Nephron (organoid): ENCODE data around the gene CNTN6.
A peak's percentile ranks its signal among the peaks of the same experiment; 100 is the strongest.

Source experiments
- H3K27ac Mint-ChIP-seq, 3 experiments: 2 replicates each; pipeline ENCODE4 v1.8.0; 2020; ENCODE audit warnings: mixed read lengths in 3 of 3, mild to moderate bottlenecking in 2 of 3, moderate library complexity in 1 of 3
- H3K27me3 Mint-ChIP-seq: 2 replicates; pipeline ENCODE4 v1.8.0; 2021; ENCODE audit warnings: low read depth, mild to moderate bottlenecking, moderate library complexity, mixed read lengths
- H3K36me3 Mint-ChIP-seq: 2 replicates; pipeline ENCODE4 v1.8.0; 2020; ENCODE audit warnings: low read depth, mixed read lengths
- H3K4me1 Mint-ChIP-seq: 2 replicates; pipeline ENCODE4 v1.8.0; 2020; ENCODE audit warnings: mixed read lengths
- H3K4me3 Mint-ChIP-seq, 3 experiments: 2 replicates each; pipeline ENCODE4 v1.8.0; 2020; ENCODE audit warnings: mild to moderate bottlenecking in 3 of 3, mixed read lengths in 3 of 3, moderate library complexity in 2 of 3
- H3K9me3 Mint-ChIP-seq: 2 replicates; pipeline ENCODE4 v1.8.0; 2020; ENCODE audit warnings: mixed read lengths
- TF ChIP-seq, protein P1 (sequence below), 3 experiments: fragments of 200-600 bp; sonication (generic); IDR thresholded peaks; one replicate each; pipeline ENCODE4 v1.5.0; 2021; ENCODE audit warnings: antibody characterized with exemption in 3 of 3; ENCODE audit not compliant: unreplicated experiment in 3 of 3

The CNTN6 gene

GRCh38 chr3:1439395-1439794 is 346.6 kb downstream of the CNTN6 start:
- peaks cover 3% of the 10 kb centered on the region for H3K4me1 Mint-ChIP-seq
- TF ChIP-seq, protein P1, sequence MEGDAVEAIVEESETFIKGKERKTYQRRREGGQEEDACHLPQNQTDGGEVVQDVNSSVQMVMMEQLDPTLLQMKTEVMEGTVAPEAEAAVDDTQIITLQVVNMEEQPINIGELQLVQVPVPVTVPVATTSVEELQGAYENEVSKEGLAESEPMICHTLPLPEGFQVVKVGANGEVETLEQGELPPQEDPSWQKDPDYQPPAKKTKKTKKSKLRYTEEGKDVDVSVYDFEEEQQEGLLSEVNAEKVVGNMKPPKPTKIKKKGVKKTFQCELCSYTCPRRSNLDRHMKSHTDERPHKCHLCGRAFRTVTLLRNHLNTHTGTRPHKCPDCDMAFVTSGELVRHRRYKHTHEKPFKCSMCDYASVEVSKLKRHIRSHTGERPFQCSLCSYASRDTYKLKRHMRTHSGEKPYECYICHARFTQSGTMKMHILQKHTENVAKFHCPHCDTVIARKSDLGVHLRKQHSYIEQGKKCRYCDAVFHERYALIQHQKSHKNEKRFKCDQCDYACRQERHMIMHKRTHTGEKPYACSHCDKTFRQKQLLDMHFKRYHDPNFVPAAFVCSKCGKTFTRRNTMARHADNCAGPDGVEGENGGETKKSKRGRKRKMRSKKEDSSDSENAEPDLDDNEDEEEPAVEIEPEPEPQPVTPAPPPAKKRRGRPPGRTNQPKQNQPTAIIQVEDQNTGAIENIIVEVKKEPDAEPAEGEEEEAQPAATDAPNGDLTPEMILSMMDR (IDR thresholded peaks at IDR 0.05; ENCODE audit: unreplicated experiment in 3 of 3): no peak
- no peaks in the 10 kb centered on the region for H3K9me3 Mint-ChIP-seq
- H3K27me3 Mint-ChIP-seq: peaks cover 4% of the 10 kb centered on the region
- no peaks in the 10 kb centered on the region for H3K36me3 Mint-ChIP-seq
- no peak overlapping the region for H3K4me3 Mint-ChIP-seq
- no peak overlapping the region for H3K27ac Mint-ChIP-seq

DNA sequence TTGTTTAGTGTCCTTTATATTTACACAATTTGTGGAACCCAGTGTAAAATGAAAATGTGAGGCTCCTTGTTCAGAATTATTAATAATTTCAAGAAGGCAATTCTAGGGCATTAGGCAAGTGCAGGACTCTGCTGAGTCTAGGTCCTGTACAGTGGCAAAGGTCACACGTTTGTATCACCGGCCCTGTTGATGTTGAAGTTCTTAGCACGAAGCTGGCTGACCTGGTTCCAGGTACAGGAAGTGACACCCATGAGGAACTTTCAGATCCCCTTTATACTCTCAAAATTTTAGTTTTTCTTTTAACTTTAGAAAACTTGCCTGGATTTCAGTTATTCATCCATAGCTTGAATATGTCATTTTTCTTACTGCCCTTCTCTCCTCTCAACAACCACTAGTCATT is 349.4 kb downstream of the CNTN6 start:
- TF ChIP-seq, protein P1 (IDR thresholded peaks at IDR 0.05; ENCODE audit: unreplicated experiment in 3 of 3): no peak
- Mint-ChIP-seq H3K27me3 (peaks cover 4% of the 10 kb centered on the region), H3K4me3 (no peak overlapping the region), H3K27ac (peak overlapping the region in 1 of 3 experiments; percentile 42), H3K4me1 (peaks cover 20% of the 10 kb centered on the region), H3K9me3 (no peaks in the 10 kb centered on the region), H3K36me3 (no peaks in the 10 kb centered on the region)

GRCh38 chr3:1444195-1444594 is 351.4 kb downstream of the CNTN6 start:
- H3K9me3 Mint-ChIP-seq: no peaks in the 10 kb centered on the region
- peaks cover 4% of the 10 kb centered on the region for H3K27me3 Mint-ChIP-seq
- TF ChIP-seq, protein P1 (IDR thresholded peaks at IDR 0.05; ENCODE audit: unreplicated experiment in 3 of 3): no peak
- H3K4me1 Mint-ChIP-seq: peaks cover 30% of the 10 kb centered on the region
- peak overlapping the region; percentile 30 to 67 (median 63) for H3K27ac Mint-ChIP-seq
- no peak overlapping the region for H3K4me3 Mint-ChIP-seq
- H3K36me3 Mint-ChIP-seq: no peaks in the 10 kb centered on the region

- Mint-ChIP-seq H3K36me3 (no peaks in the 10 kb centered on the region), H3K9me3 (no peaks in the 10 kb centered on the region), H3K27ac (peak overlapping the region in 1 of 3 experiments; percentile 64), H3K4me3 (no peak overlapping the region), H3K27me3 (no peaks in the 10 kb centered on the region), H3K4me1 (peaks cover 35% of the 10 kb centered on the region)
- TF ChIP-seq, protein P1 (IDR thresholded peaks at IDR 0.05; ENCODE audit: unreplicated experiment in 3 of 3): no peak
Observed at GRCh38 chr3:1446531-1446930, 353.7 kb downstream of the CNTN6 start.

DNA sequence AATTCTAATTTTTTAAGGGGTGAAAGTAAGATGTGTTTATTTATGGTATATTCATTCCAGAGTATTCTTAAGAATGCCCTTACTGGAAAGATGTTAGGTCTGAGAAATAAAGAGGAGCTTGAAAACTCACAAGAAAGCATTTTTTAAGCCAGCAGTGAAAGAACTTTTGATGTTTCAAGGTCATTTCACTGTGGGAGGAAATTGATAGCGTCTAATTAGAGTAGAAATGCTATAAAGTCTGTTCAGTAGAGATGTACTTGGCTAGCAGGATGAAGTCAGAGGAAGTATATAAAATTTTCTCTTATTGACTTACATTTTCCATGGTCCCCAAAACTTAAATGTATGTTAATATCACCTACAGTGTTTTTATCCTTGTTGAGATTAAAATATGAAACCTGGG is 354.6 kb downstream of the CNTN6 start:
- Mint-ChIP-seq H3K27ac (peak overlapping the region; percentile 64 to 86 (median 75)), H3K27me3 (no peaks in the 10 kb centered on the region), H3K36me3 (no peaks in the 10 kb centered on the region), H3K4me3 (no peak overlapping the region), H3K9me3 (no peaks in the 10 kb centered on the region), H3K4me1 (peaks cover 35% of the 10 kb centered on the region)
- TF ChIP-seq, protein P1 (IDR thresholded peaks at IDR 0.05; ENCODE audit: unreplicated experiment in 3 of 3): no peak

DNA sequence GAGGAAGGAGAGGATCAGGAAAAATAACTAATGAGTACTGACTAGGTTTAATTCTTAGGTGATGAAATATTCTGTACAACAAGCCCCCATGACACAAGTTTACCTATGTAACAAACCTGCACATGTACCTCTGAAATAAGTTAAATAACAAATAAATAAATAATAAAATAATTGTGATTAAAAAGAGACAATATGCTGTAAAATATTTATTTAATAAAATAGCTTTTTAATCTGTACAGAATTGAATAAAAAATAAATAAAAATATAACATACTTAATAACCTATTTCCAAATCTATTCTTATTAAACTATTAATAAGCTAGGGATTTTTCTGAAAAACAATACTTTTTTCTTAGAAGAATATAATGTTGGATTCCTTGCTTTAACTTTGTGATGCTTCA is 355.6 kb downstream of the CNTN6 start:
- Mint-ChIP-seq H3K4me3 (no peak overlapping the region), H3K9me3 (no peaks in the 10 kb centered on the region), H3K4me1 (peaks cover 35% of the 10 kb centered on the region), H3K27ac (peak overlapping the region; percentile 31 to 64 (median 49)), H3K36me3 (no peaks in the 10 kb centered on the region), H3K27me3 (no peaks in the 10 kb centered on the region)
- TF ChIP-seq, protein P1 (IDR thresholded peaks at IDR 0.05; ENCODE audit: unreplicated experiment in 3 of 3): no peak
